ENCODE data around the gene DLG2.

Gene DLG2

GRCh38 chr11:84899740-84900139 is 727.4 kb downstream of the DLG2 start:
- H3K36me3 ChIP-seq (replicated peaks; ENCODE audit: low read depth, low read length): no peaks in the 10 kb centered on the region

GRCh38 chr11:84899134-84899533 is 728.0 kb downstream of the DLG2 start:
- Histone ChIP-seq H3K9me3 (ENCODE audit: insufficient read depth, low read length) (no peaks in the 10 kb centered on the region), H3K4me2 (ENCODE audit: low read length) (no peak overlapping the region), H3K4me1 (ENCODE audit: low read length) (no peaks in the 10 kb centered on the region), H3K79me2 (ENCODE audit: low read length) (no peaks in the 10 kb centered on the region), H3K27me3 (ENCODE audit: low read depth, low read length) (no peaks in the 10 kb centered on the region), H2AFZ (ENCODE audit: low read depth, low read length) (no peak overlapping the region), H4K20me1 (ENCODE audit: insufficient read depth, low read length) (no peaks in the 10 kb centered on the region), H3K9ac (ENCODE audit: low read length) (no peak overlapping the region), H3K4me3 (ENCODE audit: low read length) (no peak overlapping the region), H3K36me3 (replicated peaks; ENCODE audit: low read depth, low read length) (no peaks in the 10 kb centered on the region), H3K27ac (ENCODE audit: low read length) (no peak overlapping the region)
- TF ChIP-seq, protein P1, sequence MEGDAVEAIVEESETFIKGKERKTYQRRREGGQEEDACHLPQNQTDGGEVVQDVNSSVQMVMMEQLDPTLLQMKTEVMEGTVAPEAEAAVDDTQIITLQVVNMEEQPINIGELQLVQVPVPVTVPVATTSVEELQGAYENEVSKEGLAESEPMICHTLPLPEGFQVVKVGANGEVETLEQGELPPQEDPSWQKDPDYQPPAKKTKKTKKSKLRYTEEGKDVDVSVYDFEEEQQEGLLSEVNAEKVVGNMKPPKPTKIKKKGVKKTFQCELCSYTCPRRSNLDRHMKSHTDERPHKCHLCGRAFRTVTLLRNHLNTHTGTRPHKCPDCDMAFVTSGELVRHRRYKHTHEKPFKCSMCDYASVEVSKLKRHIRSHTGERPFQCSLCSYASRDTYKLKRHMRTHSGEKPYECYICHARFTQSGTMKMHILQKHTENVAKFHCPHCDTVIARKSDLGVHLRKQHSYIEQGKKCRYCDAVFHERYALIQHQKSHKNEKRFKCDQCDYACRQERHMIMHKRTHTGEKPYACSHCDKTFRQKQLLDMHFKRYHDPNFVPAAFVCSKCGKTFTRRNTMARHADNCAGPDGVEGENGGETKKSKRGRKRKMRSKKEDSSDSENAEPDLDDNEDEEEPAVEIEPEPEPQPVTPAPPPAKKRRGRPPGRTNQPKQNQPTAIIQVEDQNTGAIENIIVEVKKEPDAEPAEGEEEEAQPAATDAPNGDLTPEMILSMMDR (IDR thresholded peaks at IDR 0.05; ENCODE audit: low read depth, low read length): no peak
- no peak for TF ChIP-seq EZH2phosphoT487 (IDR thresholded peaks at IDR 0.05; ENCODE audit: low read depth)

More at GRCh38 chr11:84899740-84900139, 727.4 kb downstream of the DLG2 start:
- no peak overlapping the region for H3K9ac ChIP-seq (ENCODE audit: low read length)
- H4K20me1 ChIP-seq (ENCODE audit: insufficient read depth, low read length): no peaks in the 10 kb centered on the region
- H3K4me2 ChIP-seq (ENCODE audit: low read length): no peak overlapping the region
- no peak overlapping the region for H3K4me3 ChIP-seq (ENCODE audit: low read length)
- H3K27ac ChIP-seq (ENCODE audit: low read length): no peak overlapping the region
- TF ChIP-seq, protein P1 (IDR thresholded peaks at IDR 0.05; ENCODE audit: low read depth, low read length): peak; percentile 14
- TF ChIP-seq EZH2phosphoT487 (IDR thresholded peaks at IDR 0.05; ENCODE audit: low read depth): no peak
- no peaks in the 10 kb centered on the region for H3K4me1 ChIP-seq (ENCODE audit: low read length)
- H3K79me2 ChIP-seq (ENCODE audit: low read length): no peaks in the 10 kb centered on the region
- H2AFZ ChIP-seq (ENCODE audit: low read depth, low read length): no peak overlapping the region
- H3K27me3 ChIP-seq (ENCODE audit: low read depth, low read length): no peaks in the 10 kb centered on the region
- no peaks in the 10 kb centered on the region for H3K9me3 ChIP-seq (ENCODE audit: insufficient read depth, low read length)

DNA sequence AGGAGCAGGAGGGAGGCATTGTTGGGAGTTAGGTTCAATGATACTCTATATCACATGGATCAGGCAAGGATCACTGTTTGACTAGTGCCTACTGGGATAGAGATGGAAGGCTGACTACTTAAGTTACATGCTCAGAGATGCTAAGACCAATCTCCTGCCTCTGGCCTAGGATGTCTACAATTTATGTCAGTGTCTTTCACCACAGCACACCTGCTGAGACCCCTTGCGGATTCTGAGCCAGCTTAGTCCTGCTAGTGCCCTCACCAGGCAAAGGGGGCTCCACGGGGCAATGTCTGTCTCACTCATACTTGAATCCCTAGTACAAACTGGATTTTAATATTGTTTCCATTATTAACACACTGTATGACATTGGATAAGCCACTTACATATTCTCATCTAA is 732.5 kb downstream of the DLG2 start:
- Histone ChIP-seq H3K4me1 (ENCODE audit: low read length) (no peaks in the 10 kb centered on the region), H4K20me1 (ENCODE audit: insufficient read depth, low read length) (no peaks in the 10 kb centered on the region), H3K36me3 (replicated peaks; ENCODE audit: low read depth, low read length) (no peaks in the 10 kb centered on the region), H2AFZ (ENCODE audit: low read depth, low read length) (no peak overlapping the region), H3K9me3 (ENCODE audit: insufficient read depth, low read length) (no peaks in the 10 kb centered on the region), H3K27ac (ENCODE audit: low read length) (no peak overlapping the region), H3K9ac (ENCODE audit: low read length) (no peak overlapping the region), H3K27me3 (ENCODE audit: low read depth, low read length) (no peaks in the 10 kb centered on the region), H3K4me3 (ENCODE audit: low read length) (no peak overlapping the region), H3K4me2 (ENCODE audit: low read length) (no peak overlapping the region), H3K79me2 (ENCODE audit: low read length) (no peaks in the 10 kb centered on the region)
- TF ChIP-seq, protein P1 (IDR thresholded peaks at IDR 0.05; ENCODE audit: low read depth, low read length): no peak
- no peak for TF ChIP-seq EZH2phosphoT487 (IDR thresholded peaks at IDR 0.05; ENCODE audit: low read depth)

DNA sequence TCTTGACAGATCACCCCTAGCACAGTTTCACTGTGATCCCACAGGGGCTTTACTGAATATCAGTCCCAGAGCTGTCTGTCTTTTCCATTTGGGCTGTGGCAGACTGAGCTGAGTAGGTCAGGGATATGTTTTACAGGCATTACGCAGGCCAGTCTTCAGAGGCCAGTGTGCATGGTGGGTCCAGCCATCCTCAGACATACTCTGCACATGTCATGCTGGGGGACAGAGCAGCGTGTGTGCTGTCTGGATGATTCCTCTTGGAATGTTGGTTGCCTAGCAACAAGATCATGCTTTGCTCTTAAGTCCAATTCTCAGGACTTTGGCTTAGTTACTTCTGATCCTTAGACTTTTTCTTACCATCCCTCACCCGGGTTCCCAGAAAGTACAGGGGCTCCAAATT is 736.5 kb downstream of the DLG2 start:
- Histone ChIP-seq H3K79me2 (ENCODE audit: low read length) (no peaks in the 10 kb centered on the region), H3K4me1 (ENCODE audit: low read length) (no peaks in the 10 kb centered on the region), H3K36me3 (replicated peaks; ENCODE audit: low read depth, low read length) (no peaks in the 10 kb centered on the region), H3K9ac (ENCODE audit: low read length) (no peak overlapping the region), H3K4me3 (ENCODE audit: low read length) (no peak overlapping the region), H3K4me2 (ENCODE audit: low read length) (no peak overlapping the region), H2AFZ (ENCODE audit: low read depth, low read length) (no peak overlapping the region), H4K20me1 (ENCODE audit: insufficient read depth, low read length) (no peaks in the 10 kb centered on the region), H3K27ac (ENCODE audit: low read length) (no peak overlapping the region), H3K27me3 (ENCODE audit: low read depth, low read length) (no peaks in the 10 kb centered on the region), H3K9me3 (ENCODE audit: insufficient read depth, low read length) (no peaks in the 10 kb centered on the region)
- TF ChIP-seq, protein P1 (IDR thresholded peaks at IDR 0.05; ENCODE audit: low read depth, low read length): no peak
- no peak for TF ChIP-seq EZH2phosphoT487 (IDR thresholded peaks at IDR 0.05; ENCODE audit: low read depth)
